Activated CD8-positive, alpha-beta T cell treated with anti-CD3 and anti-CD28 coated beads, Interleukin-2, amount 10 ng/mL, durations not matched to agents 7 days and 5 days (primary cell): ENCODE results near the gene POLR2C. TPM values are rescaled to one million over a fixed set of nuclear protein-coding genes. Genes with fewer than 3 reads are reported as not detected.

Experiments used
- ATAC-seq: fragments of 150-1000 bp; cut with Tn5 transposase; one replicate; pipeline ENCODE4 v1.10.0; 2021; ENCODE audit warnings: moderate library complexity
- CTCF ChIA-PET: fragments of 350-600 bp; sonication (Branson Sonifier 250); formaldehyde crosslinking; loops from one replicate; lab custom pipeline; 2021; ENCODE audit warnings: antibody characterized with exemption; lab: Charles Lee
- POLR2A ChIA-PET: fragments of 350-600 bp; sonication (Branson Sonifier 250); formaldehyde crosslinking; loops from one replicate; lab custom pipeline; 2021; ENCODE audit warnings: antibody characterized with exemption; lab: Charles Lee
- DNase-seq: peaks from one replicate; pipeline ENCODE4 v3.0.0-alpha.2; 2020
- H3K27ac Mint-ChIP-seq: one replicate; pipeline ENCODE4 v1.8.0; 2021; ENCODE audit warnings: mild to moderate bottlenecking, mixed read lengths
- H3K27me3 Mint-ChIP-seq: one replicate; pipeline ENCODE4 v1.8.0; 2021; ENCODE audit warnings: low read depth, mixed read lengths
- H3K36me3 Mint-ChIP-seq: one replicate; pipeline ENCODE4 v1.8.0; 2021; ENCODE audit warnings: low read depth, mixed read lengths
- H3K4me1 Mint-ChIP-seq: one replicate; pipeline ENCODE4 v1.8.0; 2021; ENCODE audit warnings: low read depth, mixed read lengths
- H3K4me3 Mint-ChIP-seq: one replicate; pipeline ENCODE4 v1.8.0; 2021; ENCODE audit warnings: mild to moderate bottlenecking, mixed read lengths
- H3K9me3 Mint-ChIP-seq: one replicate; pipeline ENCODE4 v1.8.0; 2022; ENCODE audit warnings: mixed read lengths; ENCODE audit not compliant: insufficient read depth
- total RNA-seq, 2 experiments: library from RNA; stranded (reverse); gene quantifications; one replicate each; pipeline ENCODE4 v1.2.3, GENCODE V29; 2021

POLR2C gene
- total RNA-seq, 2 experiments from 2014 or later, result 57.0 to 58.3 TPM

DNA sequence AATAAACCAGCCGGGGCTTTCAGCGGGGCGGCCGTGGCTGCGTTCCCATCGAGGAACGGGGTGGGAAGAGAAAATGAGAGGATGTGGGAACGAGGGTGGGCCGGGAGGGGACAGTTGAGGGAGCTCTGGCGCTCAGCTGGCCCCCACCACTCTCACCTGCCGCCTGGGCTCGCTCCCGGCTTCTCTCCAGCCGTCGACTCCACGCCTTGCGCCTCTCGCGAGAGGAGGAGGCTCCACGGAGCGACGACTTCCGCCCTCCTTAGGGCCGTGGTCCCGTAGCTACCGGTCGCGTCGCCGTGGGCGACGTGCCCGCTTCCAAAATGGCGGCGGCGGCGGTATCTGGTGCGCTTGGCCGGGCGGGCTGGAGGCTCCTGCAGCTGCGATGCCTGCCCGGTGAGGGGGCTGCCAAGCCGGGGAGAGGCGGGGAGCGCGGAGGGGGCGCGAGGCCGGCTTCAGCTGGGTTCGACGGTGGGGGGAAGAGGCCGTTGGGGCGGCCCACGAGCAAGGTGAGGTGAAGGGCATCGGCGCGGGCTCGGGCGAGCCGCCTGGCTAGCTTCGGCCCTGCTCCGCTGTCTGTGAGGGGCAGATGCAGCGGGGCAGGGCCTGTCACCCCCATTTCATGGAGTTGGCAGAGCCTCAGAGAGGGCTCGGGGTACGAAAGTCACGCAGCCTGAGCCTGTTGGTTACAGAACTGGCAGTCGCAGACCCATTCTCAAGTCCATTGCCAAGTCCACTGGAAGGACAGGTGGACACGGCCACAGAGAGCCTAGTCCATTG, 15.1 kb upstream of the POLR2C start, which contains the start of the genes CIAPIN1 and COQ9:
CIAPIN1 (minus strand) TSS at position 200 of the 777 bp plus-strand sequence. CDS start 6,457 bp downstream, outside the sequence.
COQ9 (plus strand) TSS at position 294 of the 777 bp plus-strand sequence; CDS start at position 321, 27 bp downstream.
- Mint-ChIP-seq H3K27me3 (no peaks in the 10 kb centered on the region), H3K4me1 (peaks cover 30% of the 10 kb centered on the region), H3K27ac (peak within 1 kb of the TSS; percentile 92), H3K4me3 (peak within 1 kb of the TSS; percentile 93), H3K9me3 (no peaks in the 10 kb centered on the region), H3K36me3 (peaks cover 27% of the 10 kb centered on the region)
- CTCF ChIA-PET, result interaction anchor here (0.9 to 4.3 kb wide), 14 partner anchors 9 to 201 kb away, joined by 3 to 38 read pairs (median 4); partner anchors contain the start of genes ADGRG5 and POLR2C
- DNase-seq, result peak; percentile 96
- peak; percentile 99 for ATAC-seq
- POLR2A ChIA-PET, result interaction anchor here (0.6 to 2.3 kb wide), 21 partner anchors 8 to 202 kb away, joined by 3 to 20 read pairs (median 4); partner anchors contain the start of genes ARL2BP, DOK4 and POLR2C

DNA sequence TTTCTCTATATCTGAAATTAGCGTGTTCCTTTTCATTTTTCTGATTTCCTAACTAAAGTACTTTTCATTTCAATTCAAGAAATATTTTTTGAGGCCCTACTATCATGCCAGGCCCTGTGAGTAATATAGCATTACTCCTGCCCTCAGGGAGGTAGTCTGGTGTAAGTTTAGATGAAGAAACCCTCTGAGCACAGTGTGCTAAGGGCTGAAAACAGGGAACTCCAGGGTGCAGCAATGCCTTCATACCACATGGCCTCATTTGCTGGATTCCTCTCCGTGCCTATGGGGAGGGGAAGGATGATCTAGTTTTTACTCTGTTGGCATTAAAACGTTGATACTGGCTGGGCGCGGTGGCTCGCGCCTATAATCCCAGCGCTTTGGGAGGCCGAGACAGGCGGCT, 10.5 kb upstream of the POLR2C start:
- H3K9me3 Mint-ChIP-seq, result no peaks in the 10 kb centered on the region
- no peak overlapping the region for H3K27ac Mint-ChIP-seq
- ATAC-seq, result no peak
- peaks cover 14% of the 10 kb centered on the region for H3K4me1 Mint-ChIP-seq
- CTCF ChIA-PET, result interaction anchor here (1.1 kb wide), 2 partner anchors 9 to 10 kb away, joined by 3 to 5 read pairs; partner anchors contain the start of gene POLR2C
- H3K27me3 Mint-ChIP-seq, result no peaks in the 10 kb centered on the region
- H3K36me3 Mint-ChIP-seq, result peaks cover 50% of the 10 kb centered on the region
- H3K4me3 Mint-ChIP-seq, result no peak overlapping the region
- DNase-seq, result no peak
- POLR2A ChIA-PET, result no interaction called here

DNA sequence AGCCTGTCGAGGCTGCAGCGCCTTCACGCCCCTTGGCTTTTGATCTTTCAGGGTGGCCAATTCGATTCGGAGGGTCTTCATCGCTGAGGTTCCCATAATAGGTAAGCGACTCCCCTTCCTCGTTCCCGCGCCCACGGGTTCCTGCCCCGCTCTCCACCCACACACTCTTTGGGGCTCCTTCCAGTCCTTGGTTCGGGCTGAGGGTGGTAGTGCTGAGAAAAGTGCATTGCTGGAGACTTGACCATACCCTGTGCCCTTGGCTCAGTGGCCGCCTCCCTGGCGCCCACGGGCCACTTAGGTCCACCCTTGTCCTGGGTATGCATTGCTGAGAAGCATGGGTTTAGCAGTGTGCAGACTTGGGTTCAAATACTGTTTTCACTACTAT, 491 bp downstream of the POLR2C start:
- CTCF ChIA-PET, result interaction anchor here (0.6 to 6.6 kb wide), 23 partner anchors 8 to 159 kb away, joined by 3 to 63 read pairs (median 6); partner anchors contain the start of genes ADGRG5, CIAPIN1, COQ9 and DOK4
- POLR2A ChIA-PET, result interaction anchor here (1.0 to 2.4 kb wide), 8 partner anchors 8 to 80 kb away, joined by 4 to 20 read pairs (median 6); partner anchors contain the start of genes ADGRG5, CIAPIN1, COQ9 and DOK4
- Mint-ChIP-seq H3K4me3 (peak overlapping the region; percentile 100), H3K27me3 (no peaks in the 10 kb centered on the region), H3K36me3 (peaks cover 41% of the 10 kb centered on the region), H3K4me1 (peaks cover 29% of the 10 kb centered on the region), H3K27ac (peak overlapping the region; percentile 100), H3K9me3 (no peaks in the 10 kb centered on the region)
- peak; percentile 55 for ATAC-seq
- no peak for DNase-seq

DNA sequence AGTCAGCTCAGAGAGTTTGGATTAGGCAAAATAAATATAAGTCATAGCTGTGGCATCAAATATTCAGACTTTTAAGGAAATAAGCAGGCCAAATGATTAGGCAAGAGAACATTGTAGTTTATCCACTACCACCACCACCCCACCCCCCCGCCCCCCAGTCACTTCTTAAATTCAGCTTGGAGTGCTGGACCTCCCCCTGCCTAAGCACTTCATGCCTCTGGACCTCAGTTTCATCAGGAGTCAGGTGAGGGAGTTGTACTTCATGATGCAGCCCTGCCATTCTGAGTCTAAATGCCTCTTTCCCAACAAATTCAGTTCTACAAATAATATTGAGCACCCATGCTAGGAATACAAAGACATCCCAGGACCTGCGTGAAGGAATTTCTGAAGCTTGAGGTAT, 2.0 kb downstream of the POLR2C start:
- H3K4me1 Mint-ChIP-seq, result peaks cover 29% of the 10 kb centered on the region
- no peak for DNase-seq
- no peak for ATAC-seq
- ChIA-PET POLR2A (interaction anchor here (0.9 to 1.6 kb wide), 3 partner anchors 9 to 17 kb away, joined by 3 to 6 read pairs (median 4); partner anchors contain the start of genes CIAPIN1 and COQ9), CTCF (interaction anchor here (1.2 to 6.6 kb wide), 4 partner anchors 11 to 164 kb away, joined by 4 to 63 read pairs (median 20); partner anchors contain the start of gene DOK4)
- H3K9me3 Mint-ChIP-seq, result no peaks in the 10 kb centered on the region
- H3K36me3 Mint-ChIP-seq, result peaks cover 50% of the 10 kb centered on the region
- H3K4me3 Mint-ChIP-seq, result no peak overlapping the region
- H3K27me3 Mint-ChIP-seq, result no peaks in the 10 kb centered on the region
- H3K27ac Mint-ChIP-seq, result no peak overlapping the region

DNA sequence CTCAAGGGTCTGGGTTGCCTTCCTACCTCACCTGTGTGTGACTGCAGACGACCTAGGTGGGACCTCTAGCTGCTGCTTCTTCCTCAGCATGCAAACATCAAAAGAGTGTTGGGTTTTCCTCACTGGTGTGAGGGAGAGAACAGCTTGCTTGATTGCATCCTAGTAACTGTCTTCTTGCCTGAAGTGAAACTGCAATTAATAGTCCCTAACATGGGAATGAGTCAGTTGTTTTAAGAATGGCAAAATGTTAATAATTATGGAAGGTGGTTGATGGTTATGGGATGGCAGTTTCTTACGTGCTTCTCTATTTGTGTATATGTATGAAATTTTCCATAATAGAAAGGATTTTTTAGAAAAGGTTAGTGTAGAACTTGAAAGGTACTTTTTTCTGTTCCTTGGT, 5.9 kb downstream of the POLR2C start:
- Mint-ChIP-seq H3K27ac (no peak overlapping the region), H3K9me3 (no peaks in the 10 kb centered on the region), H3K4me1 (peaks cover 27% of the 10 kb centered on the region), H3K27me3 (no peaks in the 10 kb centered on the region), H3K4me3 (no peak overlapping the region), H3K36me3 (peaks cover 53% of the 10 kb centered on the region)
- ATAC-seq (no peak), DNase-seq (no peak)
- ChIA-PET CTCF (interaction anchor here (0.7 kb wide), 1 partner anchor 52 kb away, joined by 3 read pairs; no protein-coding TSS in a partner anchor), POLR2A (no interaction called here)

DNA sequence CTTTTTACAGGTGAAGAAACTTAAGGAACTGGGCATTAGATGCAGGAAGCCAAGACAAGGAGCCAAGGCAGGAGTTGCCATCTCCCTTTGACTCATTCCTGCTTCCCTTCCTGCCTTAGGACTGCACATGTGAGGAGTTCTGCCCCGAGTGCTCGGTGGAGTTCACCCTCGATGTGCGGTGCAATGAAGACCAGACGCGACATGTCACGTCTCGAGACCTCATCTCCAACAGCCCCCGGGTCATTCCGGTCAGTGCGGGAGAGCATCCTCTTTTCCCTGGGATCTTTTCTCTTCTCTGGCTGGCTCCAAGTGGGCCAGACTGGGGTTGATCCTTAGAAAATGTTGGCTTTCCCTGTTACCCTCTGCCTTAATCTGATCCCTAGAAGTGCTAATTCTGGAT, 6.6 kb downstream of the POLR2C start:
- Mint-ChIP-seq H3K36me3 (peaks cover 49% of the 10 kb centered on the region), H3K4me3 (no peak overlapping the region), H3K27ac (no peak overlapping the region), H3K27me3 (no peaks in the 10 kb centered on the region), H3K9me3 (no peaks in the 10 kb centered on the region), H3K4me1 (peaks cover 20% of the 10 kb centered on the region)
- ChIA-PET CTCF (no interaction called here), POLR2A (no interaction called here)
- DNase-seq (no peak), ATAC-seq (no peak)

DNA sequence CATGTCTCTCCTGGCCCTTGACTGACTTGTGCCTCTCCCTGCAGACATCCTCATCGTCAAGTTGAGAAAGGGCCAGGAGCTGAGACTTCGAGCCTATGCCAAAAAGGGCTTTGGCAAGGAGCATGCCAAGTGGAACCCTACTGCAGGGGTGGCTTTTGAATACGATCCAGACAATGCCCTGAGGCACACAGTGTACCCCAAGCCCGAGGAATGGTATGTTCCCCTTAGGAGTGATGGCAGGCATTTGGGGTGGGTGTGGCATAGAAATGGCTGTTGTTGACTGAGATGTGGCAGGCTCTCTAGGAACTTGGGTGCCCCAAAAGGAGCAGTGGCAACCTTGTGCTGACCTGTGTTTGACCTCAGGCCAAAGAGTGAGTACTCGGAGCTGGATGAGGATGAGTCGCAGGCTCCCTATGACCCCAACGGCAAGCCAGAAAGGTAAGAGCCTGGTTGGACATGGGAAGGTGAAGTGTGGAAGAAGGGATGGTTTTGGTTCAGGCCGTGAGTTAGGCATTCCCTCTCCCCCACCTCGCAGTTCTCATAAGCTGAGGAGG, 7.5 kb downstream of the POLR2C start:
- ATAC-seq (no peak), DNase-seq (no peak)
- H3K4me3 Mint-ChIP-seq, result no peak overlapping the region
- ChIA-PET CTCF (interaction anchor here (2.0 kb wide), 1 partner anchor 8 kb away, joined by 8 read pairs; the partner anchor contains the start of gene POLR2C), POLR2A (no interaction called here)
- peaks cover 18% of the 10 kb centered on the region for H3K4me1 Mint-ChIP-seq
- H3K9me3 Mint-ChIP-seq, result no peaks in the 10 kb centered on the region
- H3K36me3 Mint-ChIP-seq, result peaks cover 42% of the 10 kb centered on the region
- no peaks in the 10 kb centered on the region for H3K27me3 Mint-ChIP-seq
- H3K27ac Mint-ChIP-seq, result no peak overlapping the region

DNA sequence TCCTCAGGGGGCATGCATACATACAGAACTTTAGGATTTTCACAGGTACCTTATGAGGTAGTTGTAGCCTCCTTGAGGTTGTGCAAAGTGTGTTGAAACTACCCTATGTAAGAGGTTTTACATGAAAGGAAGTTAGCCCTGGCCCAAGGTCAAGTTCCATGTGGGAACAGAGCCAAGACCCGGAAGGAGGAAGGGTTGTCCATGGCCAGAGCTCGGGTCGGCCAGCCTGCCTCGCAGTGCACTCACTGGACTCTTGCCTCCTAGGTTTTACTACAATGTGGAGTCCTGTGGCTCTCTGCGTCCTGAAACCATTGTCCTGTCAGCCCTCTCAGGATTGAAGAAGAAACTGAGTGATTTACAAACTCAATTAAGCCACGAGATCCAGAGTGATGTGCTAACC, 8.2 kb downstream of the POLR2C start:
- DNase-seq (no peak), ATAC-seq (no peak)
- Mint-ChIP-seq H3K4me3 (no peak overlapping the region), H3K27ac (no peak overlapping the region), H3K9me3 (no peaks in the 10 kb centered on the region), H3K27me3 (no peaks in the 10 kb centered on the region), H3K36me3 (peaks cover 36% of the 10 kb centered on the region), H3K4me1 (peaks cover 21% of the 10 kb centered on the region)
- ChIA-PET CTCF (interaction anchor here (1.9 to 2.0 kb wide), 2 partner anchors 8 to 49 kb away, joined by 6 to 8 read pairs; partner anchors contain the start of gene POLR2C), POLR2A (interaction anchor here (1.5 kb wide), 1 partner anchor 8 kb away, joined by 5 read pairs; the partner anchor contains the start of gene POLR2C)

DNA sequence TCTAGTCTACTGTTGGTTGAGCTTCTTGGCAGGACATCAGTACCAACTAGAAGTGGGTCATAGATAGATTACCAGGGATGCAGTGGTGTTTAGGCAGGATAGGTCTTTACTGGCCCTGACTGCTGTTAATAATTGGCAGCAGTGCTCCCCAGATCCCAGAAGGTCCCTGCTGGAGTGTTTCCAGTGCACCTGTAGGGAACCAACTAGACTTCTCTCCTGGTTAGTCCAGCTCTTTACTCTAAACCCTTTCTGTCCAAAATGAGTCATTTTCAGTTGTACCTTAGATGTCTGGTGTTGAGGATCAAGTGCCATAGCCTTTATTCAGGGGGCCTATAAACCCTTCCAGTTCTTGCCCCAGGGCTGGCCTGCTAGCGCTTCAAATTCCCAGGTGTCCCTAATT, 8.7 kb downstream of the POLR2C start:
- no peak for ATAC-seq
- H3K4me1 Mint-ChIP-seq, result peaks cover 24% of the 10 kb centered on the region
- H3K36me3 Mint-ChIP-seq, result peaks cover 31% of the 10 kb centered on the region
- H3K9me3 Mint-ChIP-seq, result no peaks in the 10 kb centered on the region
- POLR2A ChIA-PET, result interaction anchor here (1.5 kb wide), 1 partner anchor 9 kb away, joined by 5 read pairs; the partner anchor contains the start of gene POLR2C
- H3K27me3 Mint-ChIP-seq, result no peaks in the 10 kb centered on the region
- DNase-seq, result no peak
- CTCF ChIA-PET, result interaction anchor here (1.9 to 2.0 kb wide), 2 partner anchors 9 to 48 kb away, joined by 6 to 8 read pairs; partner anchors contain the start of gene POLR2C
- H3K27ac Mint-ChIP-seq, result no peak overlapping the region
- H3K4me3 Mint-ChIP-seq, result no peak overlapping the region

DNA sequence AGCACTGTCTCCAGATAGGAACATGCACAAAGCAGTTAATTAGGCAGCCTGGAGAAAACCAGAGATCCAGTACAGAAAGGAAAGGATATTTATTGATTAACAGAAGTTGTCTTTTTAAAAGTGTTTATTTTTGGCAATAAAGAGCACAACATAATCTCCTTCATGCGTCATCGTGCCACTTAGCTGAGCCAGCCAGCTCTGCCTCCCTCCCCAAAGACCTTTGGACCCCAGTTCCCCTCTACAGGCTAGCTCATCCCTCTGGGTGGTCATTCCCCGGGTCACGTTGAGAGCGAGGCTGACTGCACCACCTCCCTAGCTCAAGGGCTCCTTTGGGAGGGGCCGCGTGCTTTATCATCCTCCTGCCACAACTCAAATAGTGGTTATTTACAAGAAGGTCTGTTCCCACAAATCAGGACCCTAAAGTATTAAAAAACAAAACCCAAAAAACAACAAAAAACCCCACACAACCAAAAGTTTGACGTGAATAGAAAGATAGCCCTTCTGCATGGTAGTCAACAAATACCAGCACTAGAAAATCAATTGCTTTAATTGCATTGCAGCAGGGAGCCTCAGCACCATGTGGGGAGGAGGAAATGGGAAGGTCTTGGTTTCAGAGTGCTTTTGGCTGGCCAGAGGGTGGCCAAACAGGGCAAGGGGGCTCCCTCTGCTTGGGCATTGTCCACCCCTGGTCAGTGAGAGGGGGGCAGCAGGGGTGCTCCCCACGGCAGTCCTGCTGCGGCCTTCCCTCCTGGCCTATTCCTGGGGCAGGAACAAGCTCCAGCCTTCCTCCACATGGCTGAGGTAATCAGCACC, 9.6 kb downstream of the POLR2C start:
- no peak for ATAC-seq
- peaks cover 28% of the 10 kb centered on the region for H3K36me3 Mint-ChIP-seq
- H3K4me1 Mint-ChIP-seq, result peaks cover 31% of the 10 kb centered on the region
- peak overlapping the region; percentile 39 for H3K27ac Mint-ChIP-seq
- POLR2A ChIA-PET, result interaction anchor here (0.6 to 1.5 kb wide), 3 partner anchors 10 to 1719 kb away, joined by 3 to 7 read pairs (median 5); partner anchors contain the start of gene POLR2C
- no peaks in the 10 kb centered on the region for H3K27me3 Mint-ChIP-seq
- no peaks in the 10 kb centered on the region for H3K9me3 Mint-ChIP-seq
- CTCF ChIA-PET, result interaction anchor here (1.9 to 2.0 kb wide), 2 partner anchors 10 to 47 kb away, joined by 6 to 8 read pairs; partner anchors contain the start of gene POLR2C
- H3K4me3 Mint-ChIP-seq, result no peak overlapping the region
- DNase-seq, result no peak
